CD4-positive, alpha-beta T cell treated with Interleukin-21 for 1 hour (primary cell): ENCODE measurements around the gene TPGS1.

Experiments
- DNase-seq: peaks from one replicate; pipeline ENCODE4 v3.0.0-alpha.2; 2020

The TPGS1 gene

DNA sequence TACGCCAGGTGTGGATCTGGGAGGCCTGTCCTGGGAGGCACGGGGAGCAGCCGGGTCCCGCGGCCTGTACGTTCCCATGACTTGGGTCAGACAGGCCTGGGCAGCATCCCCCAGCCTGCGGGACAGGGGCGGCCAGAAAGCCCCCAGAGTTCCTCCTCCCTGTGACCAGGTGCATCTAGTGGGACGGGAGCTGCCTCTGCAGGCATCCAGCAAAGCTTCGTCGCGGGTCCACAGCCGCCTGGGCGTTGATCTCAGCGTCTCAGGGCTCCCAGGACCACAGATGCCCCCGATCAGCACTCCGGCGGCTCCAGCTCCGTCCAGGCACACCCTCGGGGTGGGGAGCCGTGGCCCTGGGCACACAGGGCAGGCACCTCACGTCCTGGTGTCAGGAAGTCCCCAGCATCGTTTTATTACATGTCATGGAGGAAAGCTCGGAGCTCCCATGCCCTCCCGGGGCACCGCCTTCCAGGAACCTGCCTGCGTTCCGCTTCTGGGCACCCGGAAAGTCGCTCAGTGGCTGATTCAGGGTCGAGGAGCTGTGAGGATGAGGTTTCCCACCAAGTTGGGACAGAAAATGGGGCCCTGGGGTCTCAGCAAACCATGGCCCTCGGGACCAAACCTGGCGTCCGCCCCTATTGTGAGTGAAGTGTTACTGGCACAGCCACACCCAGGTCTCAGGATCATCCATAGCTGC lies 35.0 kb downstream of the TPGS1 start:
- no peak for DNase-seq

DNA sequence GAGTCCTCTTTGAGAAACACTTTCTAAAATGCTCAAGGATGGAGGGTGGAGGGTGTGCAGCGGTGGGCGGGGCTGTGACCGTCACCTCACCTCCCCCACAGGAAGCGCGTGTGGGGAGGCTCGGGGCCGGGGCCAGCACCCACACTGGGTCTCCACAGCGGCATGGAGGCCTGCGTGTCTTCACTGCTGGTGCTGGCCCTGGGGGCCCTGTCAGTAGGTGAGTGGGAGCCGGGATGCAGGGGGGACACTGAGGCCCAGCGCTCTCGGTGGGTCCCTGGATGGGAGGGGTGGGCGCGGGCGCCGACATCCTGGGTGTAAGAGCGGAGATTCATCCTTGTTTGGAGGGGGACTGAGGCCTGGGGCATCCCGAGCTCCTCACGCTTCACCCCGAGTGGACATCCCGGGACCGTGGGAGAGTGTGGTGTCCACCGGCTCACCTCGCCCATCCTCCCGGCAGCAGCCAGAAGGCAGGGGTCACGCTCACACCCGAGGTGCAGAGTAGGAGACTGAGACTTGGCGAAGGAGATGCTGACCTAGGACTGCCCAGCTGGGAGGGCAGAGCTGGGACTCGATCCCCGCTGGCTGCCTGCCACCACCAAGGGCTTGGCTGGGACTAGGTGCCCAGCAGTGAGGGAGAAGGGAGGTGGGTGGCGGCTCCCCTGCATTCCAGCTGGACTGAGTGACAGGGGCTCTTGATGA lies 36.8 kb downstream of the TPGS1 start, which contains the start of gene GZMM:
Gene GZMM (plus strand): TSS at position 144 of the 699 bp plus-strand sequence. CDS start 19 bp downstream, at position 163.
- DNase-seq: peak; percentile 90

DNA sequence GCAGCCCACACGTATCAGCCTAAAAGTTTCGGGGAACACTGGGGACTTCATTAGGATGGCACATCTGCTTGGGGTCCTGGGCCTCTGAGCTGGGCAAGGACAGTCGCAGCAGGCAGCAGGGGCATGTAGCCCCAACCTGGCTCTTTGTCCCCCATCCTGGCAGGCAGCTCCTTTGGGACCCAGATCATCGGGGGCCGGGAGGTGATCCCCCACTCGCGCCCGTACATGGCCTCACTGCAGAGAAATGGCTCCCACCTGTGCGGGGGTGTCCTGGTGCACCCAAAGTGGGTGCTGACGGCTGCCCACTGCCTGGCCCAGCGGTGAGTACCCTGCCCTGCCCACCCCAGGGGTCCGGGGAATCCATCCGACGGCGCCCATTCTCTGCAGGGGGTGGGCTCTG lies 39.8 kb downstream of the TPGS1 start:
- DNase-seq: no peak

DNA sequence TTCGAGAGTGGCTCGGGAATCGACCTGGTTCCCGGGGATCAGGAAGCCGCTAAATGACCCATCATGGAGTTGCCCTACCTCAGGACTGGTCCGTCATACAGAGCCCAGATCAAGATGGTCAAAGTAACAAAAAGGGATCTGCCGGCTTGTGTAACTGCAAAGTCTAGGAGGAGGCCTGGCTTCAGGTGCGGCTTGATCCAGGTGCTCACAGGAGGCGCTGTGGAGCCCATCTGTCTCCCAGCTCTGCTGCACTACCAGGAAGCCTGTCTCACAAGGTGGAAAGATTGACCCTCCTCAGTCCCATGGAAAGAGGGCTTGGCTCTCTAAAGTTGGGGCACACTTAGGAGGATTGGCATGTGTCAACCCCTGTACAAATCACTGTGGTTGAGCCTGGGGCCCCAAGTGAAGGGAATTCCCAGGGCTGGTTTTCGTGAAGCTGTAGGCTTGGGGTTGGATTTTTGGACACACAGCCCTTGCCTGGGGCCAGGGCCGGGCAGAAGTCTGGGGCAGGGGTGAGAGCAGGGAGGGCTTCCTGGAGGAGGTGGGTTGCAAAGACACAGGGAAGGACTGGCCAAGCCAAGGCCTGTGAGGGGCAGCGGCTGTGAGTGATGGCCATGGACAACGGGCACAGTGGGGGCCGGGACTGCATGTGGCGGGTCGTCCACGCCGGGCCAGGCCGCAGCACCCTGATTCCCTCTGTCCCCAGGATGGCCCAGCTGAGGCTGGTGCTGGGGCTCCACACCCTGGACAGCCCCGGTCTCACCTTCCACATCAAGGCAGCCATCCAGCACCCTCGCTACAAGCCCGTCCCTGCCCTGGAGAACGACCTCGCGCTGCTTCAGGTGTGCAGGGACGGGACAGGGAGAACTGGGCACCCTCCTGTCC lies 40.8 kb downstream of the TPGS1 start:
- DNase-seq: no peak

DNA sequence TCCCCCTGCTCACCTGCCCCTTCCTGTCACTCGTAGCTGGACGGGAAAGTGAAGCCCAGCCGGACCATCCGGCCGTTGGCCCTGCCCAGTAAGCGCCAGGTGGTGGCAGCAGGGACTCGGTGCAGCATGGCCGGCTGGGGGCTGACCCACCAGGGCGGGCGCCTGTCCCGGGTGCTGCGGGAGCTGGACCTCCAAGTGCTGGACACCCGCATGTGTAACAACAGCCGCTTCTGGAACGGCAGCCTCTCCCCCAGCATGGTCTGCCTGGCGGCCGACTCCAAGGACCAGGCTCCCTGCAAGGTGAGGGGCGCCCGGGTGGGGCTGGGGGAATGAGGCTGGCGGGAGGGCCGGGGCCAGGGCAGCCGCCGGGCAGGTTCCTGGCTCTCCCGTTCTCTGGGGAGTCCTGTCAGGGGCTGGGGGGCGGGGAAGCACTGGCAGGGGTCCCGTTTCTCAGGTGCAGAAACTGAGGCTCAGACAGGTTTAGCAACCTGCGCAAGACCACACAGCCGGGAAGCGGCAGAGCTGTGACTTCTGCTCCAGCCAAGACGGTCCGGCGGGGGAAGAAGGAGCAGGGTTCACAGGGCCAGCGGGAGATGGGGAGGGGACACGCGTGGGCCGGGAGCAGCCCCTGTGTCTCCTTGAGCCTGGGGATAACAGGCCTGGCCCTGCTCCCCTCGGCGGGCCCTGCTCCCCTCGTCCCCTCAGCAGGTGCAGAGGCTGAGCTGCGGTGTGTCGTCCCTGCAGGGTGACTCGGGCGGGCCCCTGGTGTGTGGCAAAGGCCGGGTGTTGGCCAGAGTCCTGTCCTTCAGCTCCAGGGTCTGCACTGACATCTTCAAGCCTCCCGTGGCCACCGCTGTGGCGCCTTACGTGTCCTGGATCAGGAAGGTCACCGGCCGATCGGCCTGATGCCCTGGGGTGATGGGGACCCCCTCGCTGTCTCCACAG lies 41.9 kb downstream of the TPGS1 start:
- DNase-seq: no peak

DNA sequence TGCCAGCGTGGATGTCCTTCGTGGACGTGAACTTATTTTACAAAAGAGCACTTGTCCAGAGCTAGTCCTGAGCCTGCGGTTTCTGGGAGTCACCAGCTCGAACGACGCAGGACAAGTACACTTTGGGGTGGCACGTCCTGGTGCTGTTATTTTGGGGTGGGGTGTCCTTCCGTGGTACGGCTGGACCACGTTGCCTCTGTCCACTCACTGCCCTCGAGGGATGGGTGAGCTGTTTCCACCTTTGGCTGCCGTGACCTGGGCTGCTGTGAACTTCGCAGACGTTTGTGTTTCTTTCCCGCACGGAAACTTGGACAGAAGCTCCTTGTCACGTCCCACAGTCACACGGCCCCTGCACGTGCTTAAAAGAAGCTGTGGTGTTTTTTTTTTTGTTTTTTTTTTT lies 47.5 kb downstream of the TPGS1 start:
- DNase-seq: no peak

DNA sequence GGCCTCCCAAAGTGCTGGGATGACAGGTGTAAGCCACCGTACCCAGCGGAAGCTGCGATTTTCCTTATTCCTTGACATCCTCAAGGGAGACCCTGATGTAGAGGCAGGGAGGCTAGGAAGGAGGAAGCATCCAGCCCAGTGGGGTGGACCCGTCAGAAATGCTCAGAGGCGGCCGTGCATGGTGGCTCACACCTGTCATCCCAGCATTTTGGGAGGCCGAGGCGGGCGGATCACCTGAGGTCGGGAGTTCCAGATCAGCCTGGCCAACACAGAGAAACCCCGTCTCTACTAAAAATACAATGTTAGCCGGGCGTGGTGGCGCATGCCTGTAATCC lies 48.1 kb downstream of the TPGS1 start:
- no peak for DNase-seq

DNA sequence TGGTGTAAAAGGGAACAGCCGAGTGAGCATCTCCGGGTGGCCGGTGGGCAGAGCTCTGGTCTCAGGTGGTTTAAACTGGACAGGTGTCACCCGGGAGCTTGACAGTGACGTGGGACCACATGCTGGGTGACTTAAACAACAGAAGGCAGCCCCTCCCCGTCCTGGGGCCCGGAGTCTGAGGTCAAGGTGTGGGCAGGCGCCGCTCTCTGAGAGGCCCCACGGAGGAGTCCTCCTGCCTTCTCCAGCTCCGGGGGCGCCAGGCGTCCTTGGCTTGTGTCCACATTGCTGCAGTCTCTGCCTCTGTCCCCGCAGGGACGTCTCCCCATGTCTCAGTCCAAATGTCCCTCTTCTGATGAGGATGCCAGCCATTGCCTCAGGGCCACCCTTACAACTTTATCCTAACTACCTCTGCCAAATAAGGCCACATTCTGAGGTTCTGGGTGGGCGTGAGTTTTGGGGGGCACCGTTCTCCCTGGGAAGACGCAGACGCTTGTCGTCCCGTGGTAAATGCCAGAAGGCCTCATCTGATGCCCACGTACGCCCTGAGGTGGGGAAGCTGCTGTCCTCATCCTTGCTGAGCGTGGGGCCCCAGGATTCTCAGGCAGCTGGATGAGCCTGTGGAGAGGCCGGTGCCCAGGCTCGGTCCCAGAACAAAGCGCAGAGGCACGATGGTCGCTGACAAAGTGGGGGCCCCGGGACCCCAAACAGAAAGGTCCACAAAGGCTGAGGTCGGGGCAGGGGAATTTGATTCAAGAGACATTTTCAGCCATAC lies 49.5 kb downstream of the TPGS1 start:
- DNase-seq: no peak

DNA sequence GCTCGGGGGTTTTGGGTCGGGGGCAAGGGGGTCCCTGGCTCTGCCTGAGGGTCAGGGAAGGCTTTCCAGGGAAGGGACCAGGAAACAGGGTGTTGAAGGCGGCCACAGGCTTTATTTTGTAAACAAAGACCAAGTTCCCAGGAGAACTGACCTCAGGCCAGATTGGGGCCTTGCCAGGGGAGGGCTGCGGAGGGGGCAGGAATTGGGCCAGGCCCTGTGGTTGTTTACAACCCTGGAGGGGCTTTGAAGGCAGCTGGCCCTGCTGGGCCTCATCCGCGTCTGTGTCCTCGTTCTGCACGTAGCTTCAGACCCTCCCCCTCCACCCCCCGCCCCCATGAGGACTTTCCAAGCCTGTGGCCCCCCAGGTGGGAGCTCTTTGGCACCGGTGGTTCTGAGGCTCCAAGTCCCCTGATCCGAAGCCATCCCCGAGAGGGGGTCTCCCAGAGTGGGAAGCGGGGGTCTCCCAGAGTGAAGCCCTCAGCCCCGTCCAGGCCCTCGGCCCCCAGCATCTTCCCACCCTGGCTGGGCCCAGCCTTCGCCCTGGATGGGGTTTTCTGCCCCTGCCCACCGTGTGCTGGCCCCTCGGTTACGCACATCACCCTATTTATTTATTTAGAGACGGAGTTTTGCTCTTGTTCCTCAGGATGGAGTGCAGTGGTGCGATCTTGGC lies 51.6 kb downstream of the TPGS1 start:
- DNase-seq: no peak

DNA sequence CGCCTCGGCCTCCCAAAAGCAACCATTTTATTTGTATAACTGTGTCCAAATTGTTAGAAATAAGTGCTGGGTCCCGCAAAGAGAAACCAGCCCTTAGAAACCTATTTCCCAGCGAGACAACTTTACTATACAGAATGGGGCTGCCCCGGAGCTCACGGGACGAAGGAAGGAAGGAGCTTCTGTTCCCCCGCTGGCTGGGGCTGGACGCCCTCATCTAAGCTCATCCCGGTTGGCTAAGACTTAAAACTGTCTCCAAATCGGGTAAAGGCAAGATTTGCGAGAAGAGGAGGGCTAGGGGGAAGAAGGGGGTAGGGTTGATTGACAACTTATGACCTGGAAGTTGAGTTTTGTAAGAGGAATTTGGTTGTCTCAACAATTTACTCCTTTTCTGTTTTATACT lies 52.8 kb downstream of the TPGS1 start:
- DNase-seq: no peak

DNA sequence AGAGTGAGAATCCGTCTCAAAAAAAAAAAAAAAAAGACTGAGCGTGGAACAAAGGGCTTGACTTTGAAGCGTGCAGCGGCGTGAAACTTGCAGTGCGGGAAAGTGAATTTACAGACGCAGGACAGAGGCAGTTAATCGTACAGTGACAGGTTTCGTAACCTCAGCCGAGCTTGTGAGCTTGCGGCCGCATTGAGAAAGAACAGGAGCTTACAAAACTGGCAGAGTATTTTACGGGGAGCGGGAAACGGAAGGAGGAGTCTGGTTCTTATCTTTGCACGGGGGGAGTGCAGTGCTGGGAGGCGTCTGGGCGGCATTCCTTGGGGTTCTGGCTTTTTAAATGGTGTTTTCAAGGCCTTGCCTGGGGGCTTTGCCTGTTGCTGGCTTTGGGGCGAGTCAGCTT lies 59.1 kb downstream of the TPGS1 start:
- no peak for DNase-seq

DNA sequence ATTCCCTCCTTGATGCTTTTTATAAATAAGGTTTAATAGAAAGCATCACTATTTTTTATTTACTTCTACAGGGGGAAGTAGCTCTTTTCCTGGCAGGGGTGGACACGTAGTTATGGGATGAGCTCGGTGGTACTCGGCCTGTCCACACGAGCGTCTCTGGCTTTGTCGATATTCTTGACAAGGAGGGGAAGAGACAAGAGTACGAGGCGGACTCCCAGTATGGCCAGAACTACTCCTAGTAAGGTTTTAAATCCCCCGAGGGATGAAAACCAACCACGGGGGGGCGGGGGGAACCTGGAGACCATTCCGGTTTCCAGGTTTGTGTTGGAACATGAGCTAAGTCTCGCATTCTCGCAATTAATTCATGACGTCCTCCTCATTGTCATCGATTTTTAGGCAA lies 59.5 kb downstream of the TPGS1 start:
- no peak for DNase-seq

DNA sequence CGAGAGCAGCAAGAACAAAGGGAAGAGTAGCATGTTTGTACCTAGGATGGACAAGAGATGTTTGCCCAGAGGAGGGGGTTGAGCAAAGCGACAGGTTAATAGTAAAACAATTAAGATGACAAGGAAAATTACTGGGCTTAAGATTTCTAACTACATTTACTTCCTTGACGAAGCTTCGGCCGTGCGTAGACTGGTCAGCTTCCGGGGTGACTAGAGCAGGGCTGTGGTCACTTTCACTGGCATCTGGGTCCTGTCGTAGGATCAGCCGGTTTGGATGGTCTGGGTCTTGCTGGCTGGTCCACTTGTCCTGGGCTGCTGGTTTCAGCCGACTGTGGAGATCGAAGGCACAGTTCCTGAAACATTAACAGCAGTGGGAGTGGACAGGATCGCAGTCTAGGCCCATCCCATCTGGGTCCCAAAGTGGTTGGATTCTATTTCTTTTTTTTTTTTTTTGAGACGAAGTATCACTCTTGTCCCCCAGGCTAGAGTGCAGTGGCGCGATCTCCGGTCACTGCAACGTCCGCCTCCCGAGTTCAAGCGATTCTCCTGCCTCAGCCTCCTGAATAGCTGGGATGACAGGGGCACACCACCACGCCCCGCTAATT lies 60.1 kb downstream of the TPGS1 start:
- DNase-seq: no peak
